ENCODE measurements around the gene PARP4.
"Not testable (repeated sequence)": the region's sequence is repeated elsewhere in the genome, so short reads cannot be mapped to it uniquely, and the experiment has no call there.

GRCh38 chr13:24388743-24389142 lies 123.8 kb downstream of the PARP4 start:
- TF ChIP-seq POLR2A (IDR thresholded peaks at IDR 0.05; ENCODE audit: low read depth); CTCF (IDR thresholded peaks at IDR 0.05); POLR2AphosphoS5 (IDR thresholded peaks at IDR 0.05): not testable (repeated sequence)

Data from esophagus muscularis mucosa (tissue), 3 donors.